Calu3 (cell line): ENCODE results near the gene LRSAM1. TPM values are rescaled to one million over a fixed set of nuclear protein-coding genes. Genes with fewer than 3 reads are reported as not detected.

Experiments used
- BruUV-seq: library from RNA; stranded (reverse); fragments of 400-500 nt; replicated peaks from 2 replicates; lab custom pipeline; 2021; lab: Mats Ljungman, UMichigan
- CTCF ChIA-PET: fragments of 300-600 bp; sonication (Branson Sonifier 250); formaldehyde crosslinking; loops from one replicate; lab custom pipeline; 2022; ENCODE audit warnings: antibody characterized with exemption; lab: Charles Lee
- DNase-seq: peaks from one replicate; pipeline ENCODE4 v3.0.0; 2022
- H3K27ac Mint-ChIP-seq: one replicate; pipeline ENCODE4 v1.8.0; 2022; ENCODE audit warnings: mixed read lengths; ENCODE audit not compliant: unreplicated experiment
- H3K27me3 Mint-ChIP-seq: one replicate; pipeline ENCODE4 v1.8.0; 2022; ENCODE audit warnings: mixed read lengths; ENCODE audit not compliant: unreplicated experiment
- H3K36me3 Mint-ChIP-seq: one replicate; pipeline ENCODE4 v1.8.0; 2022; ENCODE audit warnings: mild to moderate bottlenecking, moderate library complexity, mixed read lengths; ENCODE audit not compliant: insufficient read depth, unreplicated experiment
- H3K4me1 Mint-ChIP-seq: one replicate; pipeline ENCODE4 v1.8.0; 2022; ENCODE audit warnings: mild to moderate bottlenecking, low read depth, mixed read lengths; ENCODE audit not compliant: unreplicated experiment
- H3K4me3 Mint-ChIP-seq: one replicate; pipeline ENCODE4 v1.8.0; 2022; ENCODE audit warnings: mild to moderate bottlenecking, low read depth, moderate library complexity, mixed read lengths; ENCODE audit not compliant: unreplicated experiment
- H3K9me3 Mint-ChIP-seq: one replicate; pipeline ENCODE4 v1.8.0; 2022; ENCODE audit warnings: low read depth, mixed read lengths; ENCODE audit not compliant: unreplicated experiment
- intact Hi-C: fragments of 100-400 bp; cut with micrococcal nuclease; formaldehyde crosslinking; loops from one replicate; pipeline ENCODE4 v1.10.0; 2022; ENCODE audit not compliant: unreplicated experiment
- total RNA-seq: library from RNA; stranded (reverse); gene quantifications from 2 replicates; pipeline ENCODE4 v1.2.3, GENCODE V29; 2022
- TF ChIP-seq, protein P1 (sequence below): fragments of 200-600 bp; IDR thresholded peaks from one replicate; pipeline ENCODE4 v1.8.0; 2022; ENCODE audit warnings: antibody characterized with exemption; ENCODE audit not compliant: unreplicated experiment

Gene LRSAM1
- total RNA-seq, 1 experiment from 2014 or later: 12.0 TPM

GRCh38 chr9:127455324-127455992 lies 4.1 kb downstream of the LRSAM1 start:
- Mint-ChIP-seq H3K36me3 (peaks cover 27% of the 10 kb centered on the region), H3K4me3 (no peak overlapping the region), H3K9me3 (no peaks in the 10 kb centered on the region), H3K4me1 (no peaks in the 10 kb centered on the region), H3K27ac (no peak overlapping the region), H3K27me3 (no peaks in the 10 kb centered on the region)
- TF ChIP-seq, protein P1, sequence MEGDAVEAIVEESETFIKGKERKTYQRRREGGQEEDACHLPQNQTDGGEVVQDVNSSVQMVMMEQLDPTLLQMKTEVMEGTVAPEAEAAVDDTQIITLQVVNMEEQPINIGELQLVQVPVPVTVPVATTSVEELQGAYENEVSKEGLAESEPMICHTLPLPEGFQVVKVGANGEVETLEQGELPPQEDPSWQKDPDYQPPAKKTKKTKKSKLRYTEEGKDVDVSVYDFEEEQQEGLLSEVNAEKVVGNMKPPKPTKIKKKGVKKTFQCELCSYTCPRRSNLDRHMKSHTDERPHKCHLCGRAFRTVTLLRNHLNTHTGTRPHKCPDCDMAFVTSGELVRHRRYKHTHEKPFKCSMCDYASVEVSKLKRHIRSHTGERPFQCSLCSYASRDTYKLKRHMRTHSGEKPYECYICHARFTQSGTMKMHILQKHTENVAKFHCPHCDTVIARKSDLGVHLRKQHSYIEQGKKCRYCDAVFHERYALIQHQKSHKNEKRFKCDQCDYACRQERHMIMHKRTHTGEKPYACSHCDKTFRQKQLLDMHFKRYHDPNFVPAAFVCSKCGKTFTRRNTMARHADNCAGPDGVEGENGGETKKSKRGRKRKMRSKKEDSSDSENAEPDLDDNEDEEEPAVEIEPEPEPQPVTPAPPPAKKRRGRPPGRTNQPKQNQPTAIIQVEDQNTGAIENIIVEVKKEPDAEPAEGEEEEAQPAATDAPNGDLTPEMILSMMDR: peak; percentile 26
- intact Hi-C loops: no loop called here
- CTCF ChIA-PET: interaction anchor here (0.6 to 0.8 kb wide), 2 partner anchors 148 to 526 kb away, joined by 3 to 7 read pairs; partner anchors contain the start of gene EEIG1
- BruUV-seq: no TSS peak
- peak; percentile 59 for DNase-seq

GRCh38 chr9:127457191-127457878 lies 6.0 kb downstream of the LRSAM1 start:
- BruUV-seq: no TSS peak
- no peak overlapping the region for H3K4me3 Mint-ChIP-seq
- TF ChIP-seq, protein P1: no peak
- no peaks in the 10 kb centered on the region for H3K4me1 Mint-ChIP-seq
- H3K27ac Mint-ChIP-seq: no peak overlapping the region
- H3K9me3 Mint-ChIP-seq: no peaks in the 10 kb centered on the region
- CTCF ChIA-PET: no interaction called here
- no peak for DNase-seq
- H3K36me3 Mint-ChIP-seq: peaks cover 16% of the 10 kb centered on the region
- no peaks in the 10 kb centered on the region for H3K27me3 Mint-ChIP-seq
- intact Hi-C loops: no loop called here

- Mint-ChIP-seq H3K4me1 (no peaks in the 10 kb centered on the region), H3K27me3 (no peaks in the 10 kb centered on the region), H3K36me3 (peaks cover 31% of the 10 kb centered on the region), H3K27ac (no peak overlapping the region), H3K4me3 (no peak overlapping the region), H3K9me3 (no peaks in the 10 kb centered on the region)
- intact Hi-C loops: no loop called here
- TF ChIP-seq, protein P1: no peak
- no TSS peak for BruUV-seq
- CTCF ChIA-PET: no interaction called here
- DNase-seq: no peak
These were observed 7.6 kb downstream of the LRSAM1 start for GRCh38 chr9:127458921-127459320.

GRCh38 chr9:127463382-127463781 lies 12.1 kb downstream of the LRSAM1 start:
- Mint-ChIP-seq H3K4me1 (peaks cover 9% of the 10 kb centered on the region), H3K9me3 (no peaks in the 10 kb centered on the region), H3K4me3 (no peak overlapping the region), H3K27ac (no peak overlapping the region), H3K36me3 (peaks cover 29% of the 10 kb centered on the region), H3K27me3 (no peaks in the 10 kb centered on the region)
- CTCF ChIA-PET: interaction anchor here (0.7 kb wide), 1 partner anchor 1710 kb away, joined by 4 read pairs; no protein-coding TSS in a partner anchor
- BruUV-seq: no TSS peak
- DNase-seq: no peak
- TF ChIP-seq, protein P1: no peak
- intact Hi-C loops: no loop called here
